Aorta (tissue), 5 donors: Measurements from ENCODE around the gene SERPINE1. TPM values are rescaled to one million over a fixed set of nuclear protein-coding genes. Genes with fewer than 3 reads are reported as not detected.

Experiments
- ATAC-seq: fragments of 200-7000 bp; cut with Tn5 transposase; one replicate; pipeline ENCODE4 v1.9.1; 2022; ENCODE audit warnings: moderate library complexity; ENCODE audit not compliant: low FRiP score
- DNase-seq, 2 donors: peaks; one replicate each; pipeline ENCODE4 v3.0.0-alpha.2; 2020
- H3K27ac ChIP-seq, 2 donors: one replicate each; pipeline ENCODE4 v1.5.1; 2013; ENCODE audit warnings: low read length in 2 of 2, mild to moderate bottlenecking in 2 of 2, moderate library complexity in 2 of 2, control low read depth in 1 of 2, inconsistent platforms in 1 of 2, low read depth in 1 of 2
- H3K27me3 ChIP-seq, 2 donors: one replicate each; pipeline ENCODE4 v1.6.1; 2013; ENCODE audit warnings: control low read depth in 1 of 2, low read length in 1 of 2, mild to moderate bottlenecking in 1 of 2, moderate library complexity in 1 of 2; ENCODE audit not compliant: insufficient read depth in 2 of 2, control insufficient read depth in 1 of 2
- H3K36me3 ChIP-seq, 2 donors: one replicate each; pipeline ENCODE4 v1.6.1; 2013; ENCODE audit warnings: control low read depth in 1 of 2, low read length in 1 of 2, mild to moderate bottlenecking in 1 of 2; ENCODE audit not compliant: insufficient read depth in 2 of 2, control insufficient read depth in 1 of 2
- H3K4me1 ChIP-seq, 2 donors: one replicate each; pipeline ENCODE4 v1.6.1; 2013; ENCODE audit warnings: low read length in 2 of 2, control low read depth in 1 of 2, mild to moderate bottlenecking in 1 of 2, moderate library complexity in 1 of 2; ENCODE audit not compliant: insufficient read depth in 2 of 2, control insufficient read depth in 1 of 2
- H3K4me3 ChIP-seq, 2 donors: one replicate each; pipeline ENCODE4 v1.5.1; 2013; ENCODE audit warnings: low read length in 2 of 2, control low read depth in 1 of 2, mild to moderate bottlenecking in 1 of 2
- H3K9me3 ChIP-seq: one replicate; pipeline ENCODE4 v1.6.1; 2013; ENCODE audit warnings: mild to moderate bottlenecking, low read length; ENCODE audit not compliant: control insufficient read depth
- WGBS, 2 donors: extraction: QIAGEN DNeasy Blood & Tissue Kit; methylation state at CpG; one replicate each; pipeline ENCODE4 v1.1.7; 2013; 5-methylcytosine and 5-hydroxymethylcytosine counted together
- intact Hi-C, 2 donors: fragments of 100-400 bp; cut with DNase I; formaldehyde crosslinking; loops; one replicate each; pipeline versions ENCODE4 v1.14.2 to v1.15.0; 2022
- microRNA-seq, 2 donors: library from miRNA; unstranded; fragments of <30 nt; microRNA quantifications; one replicate each; pipeline ENCODE4 v1.2.0, GENCODE V29; 2020
- polyA plus RNA-seq, 2 donors: library from polyadenylated mRNA; stranded (reverse); fragments of 200-250 nt; gene quantifications; one replicate each; pipeline ENCODE4 v1.2.3, GENCODE V29; 2013
- total RNA-seq, 2 donors: library from RNA; stranded (reverse); fragmentation: NEBNext Ultra II Directional; extraction: Animal tissue kit (Norgen Biotek cat#: 25700); gene quantifications; one replicate each; pipeline ENCODE4 v1.2.1, GENCODE V29; 2021
- donor health status: healthy with polysubstance abuse.
- donor health status: Bipolar disorder and iron deficiency.
- donor health status: DM: no; HTN: no; CAD: no.
- donor health status: DM: no; HTN: no; CAD: no.
- donor health status: DM: yes; HTN: yes; CAD: no.

SERPINE1 gene
- total and polyA plus RNA-seq, 4 donors: 57.1 to 693 (median 104) TPM

DNA sequence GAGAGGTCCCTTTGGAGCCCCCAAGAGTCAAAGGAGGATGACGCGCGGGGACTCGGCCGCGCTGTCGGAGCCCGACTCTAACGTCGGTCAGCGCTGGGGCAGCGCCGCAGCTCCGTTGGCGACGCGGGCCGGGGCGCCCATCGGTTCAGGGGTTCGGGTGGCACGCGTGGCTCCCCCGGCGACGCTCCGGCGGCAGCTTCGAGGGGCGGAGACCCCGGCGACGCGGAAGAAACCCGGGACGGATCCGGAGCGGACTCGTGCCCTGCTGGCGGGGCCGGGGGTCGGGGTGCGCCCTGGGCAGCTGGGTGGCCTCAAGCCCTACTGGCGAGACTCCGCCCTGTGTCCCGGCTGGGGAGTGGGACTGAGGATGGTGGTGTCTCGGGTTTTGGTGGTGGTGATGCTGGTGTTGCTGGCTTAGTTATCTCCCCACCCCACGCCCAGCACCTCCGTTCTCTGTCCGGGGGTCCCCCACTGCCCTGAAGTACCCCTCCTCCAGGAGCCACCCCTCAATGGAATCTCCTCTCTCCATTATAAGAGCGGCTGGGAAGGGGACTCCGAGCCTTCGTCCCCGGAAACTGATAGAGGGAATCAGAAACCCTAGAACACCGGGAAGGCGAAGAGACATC, 53.3 kb downstream of the SERPINE1 start, which contains the start of gene NAT16:
NAT16 (minus strand) TSS at position 164 of the 626 bp plus-strand sequence. CDS start 5,486 bp downstream, outside the sequence.
- H3K36me3 ChIP-seq: no peaks in the 10 kb centered on the region
- H3K9me3 ChIP-seq: no peaks in the 10 kb centered on the region
- no peaks in the 10 kb centered on the region for H3K27me3 ChIP-seq
- H3K27ac ChIP-seq: no peak within 1 kb of the TSS
- no peak within 1 kb of the TSS for H3K4me3 ChIP-seq
- ATAC-seq: no peak
- 3 to 4% methylated on average over 43 to 56 of the region's 56 CpGs for WGBS, 2 donors
- intact Hi-C loops: no loop called here
- no peaks in the 10 kb centered on the region for H3K4me1 ChIP-seq
- DNase-seq: no peak

DNA sequence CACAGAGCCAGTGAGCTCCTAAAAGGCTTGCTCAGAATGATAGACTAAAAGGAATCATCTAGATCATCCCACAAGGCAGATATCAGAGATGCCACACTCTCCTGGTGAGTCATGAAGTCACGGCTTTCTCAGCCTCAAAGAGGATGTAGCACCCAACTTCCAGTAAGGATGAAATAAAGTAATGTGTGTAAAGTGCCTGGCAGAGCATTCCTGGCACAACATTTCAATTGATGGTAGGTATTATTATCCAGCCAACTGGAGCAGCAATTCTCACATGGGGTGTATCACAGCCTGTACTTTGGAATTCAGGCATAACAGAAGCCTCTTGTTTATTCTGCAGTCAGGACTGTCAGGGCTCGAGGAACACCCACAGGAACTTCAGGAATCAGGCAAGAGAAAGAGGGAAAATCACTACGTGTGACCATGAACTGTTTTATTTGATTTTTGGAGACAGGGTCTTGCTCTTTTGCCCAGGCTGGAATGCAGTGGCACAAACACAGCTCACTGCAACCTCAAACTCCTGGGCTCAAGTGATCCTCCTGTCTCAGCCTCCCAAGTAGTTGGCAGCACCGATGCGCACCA, 58.4 kb downstream of the SERPINE1 start:
- Histone ChIP-seq H3K4me1 (no peaks in the 10 kb centered on the region), H3K4me3 (no peak overlapping the region), H3K27ac (no peak overlapping the region), H3K9me3 (no peaks in the 10 kb centered on the region), H3K27me3 (no peaks in the 10 kb centered on the region), H3K36me3 (no peaks in the 10 kb centered on the region)
- DNase-seq (no peak), ATAC-seq (no peak)
- 43% methylated on average over 5 of the region's 5 CpGs for WGBS, 2 donors
- intact Hi-C loops: no loop called here

DNA sequence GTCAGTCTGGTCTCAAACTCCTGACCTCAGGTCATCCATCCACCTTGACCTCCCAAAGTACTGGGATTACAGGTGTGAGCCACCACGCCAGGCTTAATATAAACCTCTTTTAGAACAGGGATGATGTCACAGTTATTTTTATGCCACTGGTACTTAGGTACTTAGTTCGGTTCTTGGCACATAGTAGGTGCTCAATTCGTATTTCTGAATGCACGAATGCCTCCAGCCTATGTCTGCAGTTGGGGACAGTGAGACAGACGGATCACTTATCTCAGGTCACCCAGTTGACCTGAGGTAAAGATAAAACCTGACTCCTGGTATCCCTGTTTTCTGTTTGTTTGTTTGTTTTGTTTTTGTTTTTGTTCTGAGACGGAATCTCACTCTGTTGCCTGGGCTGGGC, 59.3 kb downstream of the SERPINE1 start:
- Histone ChIP-seq H3K4me3 (no peak overlapping the region), H3K9me3 (no peaks in the 10 kb centered on the region), H3K36me3 (no peaks in the 10 kb centered on the region), H3K27me3 (no peaks in the 10 kb centered on the region), H3K4me1 (no peaks in the 10 kb centered on the region), H3K27ac (no peak overlapping the region)
- intact Hi-C loops: no loop called here
- ATAC-seq (no peak), DNase-seq (no peak)
- WGBS, 2 donors: 60 to 61% methylated on average over 6 of the region's 6 CpGs

DNA sequence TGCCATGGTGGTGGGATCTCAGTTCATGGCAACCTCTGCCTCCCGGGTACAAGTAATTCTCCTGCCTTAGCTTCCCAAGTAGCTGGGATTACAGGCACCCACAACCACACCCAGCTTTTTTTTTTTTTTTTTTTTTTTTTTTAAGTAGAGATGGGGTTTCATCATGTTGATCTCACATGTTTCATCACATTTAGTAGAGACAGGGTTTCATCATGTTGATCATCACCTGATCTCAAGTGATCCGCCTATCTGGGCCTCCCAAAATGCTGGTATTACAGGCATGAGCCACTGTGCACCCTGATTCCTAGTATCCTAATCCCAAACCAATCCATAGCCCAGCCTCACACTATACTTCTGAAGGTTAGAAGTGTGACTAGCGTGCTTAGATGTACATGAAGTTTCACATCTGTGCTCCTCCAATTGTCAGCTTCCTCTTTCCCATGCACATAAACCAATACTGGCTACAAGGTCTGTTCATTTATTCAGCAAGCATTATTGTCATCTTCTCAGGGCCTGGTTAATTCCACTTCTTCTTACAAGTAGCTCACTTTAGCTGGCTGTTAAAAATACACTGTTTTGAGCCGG, 60.0 kb downstream of the SERPINE1 start:
- no peak overlapping the region for H3K27ac ChIP-seq
- H3K4me3 ChIP-seq: no peak overlapping the region
- no peaks in the 10 kb centered on the region for H3K27me3 ChIP-seq
- DNase-seq: no peak
- no peak for ATAC-seq
- 89 to 90% methylated on average over 4 of the region's 4 CpGs for WGBS, 2 donors
- intact Hi-C loops: no loop called here
- H3K4me1 ChIP-seq: no peaks in the 10 kb centered on the region
- no peaks in the 10 kb centered on the region for H3K36me3 ChIP-seq
- H3K9me3 ChIP-seq: no peaks in the 10 kb centered on the region

Small RNA genes within 50 kb of the gene (microRNA-seq; reads per million reads assigned to microRNA genes)
- 0 reads per million in 2 donors for gene MIR4653

Other genes with a start within 250 kb of the SERPINE1 start
- 1 to 10 TPM; 2.0 to 2.6 TPM for gene UFSP1, start 237.4 kb upstream of the SERPINE1 start, total RNA-seq
- 1 to 10 TPM; 1.5 to 2.0 TPM for gene UFSP1, start 237.4 kb upstream of the SERPINE1 start, polyA plus RNA-seq
- gene ACHE, start 231.2 kb upstream of the SERPINE1 start, total RNA-seq: 1 to 10 TPM; 2.0 to 2.6 TPM
- gene ACHE, start 231.2 kb upstream of the SERPINE1 start, polyA plus RNA-seq: 1 to 10 TPM; 1.0 to 1.1 TPM
- gene MUC3A, start 177.6 kb upstream of the SERPINE1 start, total RNA-seq: under 1 TPM; 0.39 to 0.45 TPM
- gene MUC3A, start 177.6 kb upstream of the SERPINE1 start, polyA plus RNA-seq: 1 to 10 TPM in 1 of 2 donors, not detected in 1; 5.5 TPM
- under 1 TPM; 0.24 to 0.88 TPM for gene MUC12, start 157.5 kb upstream of the SERPINE1 start, total RNA-seq
- gene MUC12, start 157.5 kb upstream of the SERPINE1 start, polyA plus RNA-seq: 10 to 100 TPM in 1 of 2 donors, 1 to 10 TPM in 1; 2.6 to 13.1 TPM
- gene MUC17, start 107.0 kb upstream of the SERPINE1 start, total RNA-seq: not detected
- gene MUC17, start 107.0 kb upstream of the SERPINE1 start, polyA plus RNA-seq: 1 to 10 TPM in 1 of 2 donors, not detected in 1; 1.6 TPM
- gene TRIM56, start 41.6 kb upstream of the SERPINE1 start, total RNA-seq: 10 to 100 TPM; 56.6 to 58.3 TPM
- gene TRIM56, start 41.6 kb upstream of the SERPINE1 start, polyA plus RNA-seq: 10 to 100 TPM in 1 of 2 donors, 1 to 10 TPM in 1; 9.4 to 16.9 TPM
- 10 to 100 TPM; 21.3 to 26.9 TPM for gene AP1S1, start 27.4 kb downstream of the SERPINE1 start, total RNA-seq
- gene AP1S1, start 27.4 kb downstream of the SERPINE1 start, polyA plus RNA-seq: 10 to 100 TPM; 16.8 to 51.2 TPM
- not detected for gene VGF, start 38.5 kb downstream of the SERPINE1 start, total RNA-seq
- not detected for gene VGF, start 38.5 kb downstream of the SERPINE1 start, polyA plus RNA-seq
- not detected for gene NAT16, start 53.2 kb downstream of the SERPINE1 start, total RNA-seq
- not detected for gene NAT16, start 53.2 kb downstream of the SERPINE1 start, polyA plus RNA-seq
- gene MOGAT3, start 73.9 kb downstream of the SERPINE1 start, total RNA-seq: not detected
- gene MOGAT3, start 73.9 kb downstream of the SERPINE1 start, polyA plus RNA-seq: 1 to 10 TPM in 1 of 2 donors, not detected in 1; 5.4 TPM
- 10 to 100 TPM; 51.8 to 70.6 TPM for gene PLOD3, start 90.5 kb downstream of the SERPINE1 start, total RNA-seq
- 10 to 100 TPM; 27.2 to 48.5 TPM for gene PLOD3, start 90.5 kb downstream of the SERPINE1 start, polyA plus RNA-seq
- gene ZNHIT1, start 91.1 kb downstream of the SERPINE1 start, total RNA-seq: 10 to 100 TPM; 48.7 to 54.4 TPM
- 100 to 1,000 TPM in 1 of 2 donors, 10 to 100 TPM in 1; 95.8 to 114 TPM for gene ZNHIT1, start 91.1 kb downstream of the SERPINE1 start, polyA plus RNA-seq
- gene CLDN15, start 110.7 kb downstream of the SERPINE1 start, total RNA-seq: 10 to 100 TPM in 1 of 2 donors, 1 to 10 TPM in 1; 7.5 to 14.8 TPM
- gene CLDN15, start 110.7 kb downstream of the SERPINE1 start, polyA plus RNA-seq: 10 to 100 TPM in 1 of 2 donors, 1 to 10 TPM in 1; 6.5 to 19.7 TPM
- 100 to 1,000 TPM; 146 to 155 TPM for gene FIS1, start 118.0 kb downstream of the SERPINE1 start, total RNA-seq
- gene FIS1, start 118.0 kb downstream of the SERPINE1 start, polyA plus RNA-seq: 100 to 1,000 TPM; 294 to 333 TPM
- gene IFT22, start 194.7 kb downstream of the SERPINE1 start, total RNA-seq: 10 to 100 TPM; 10.9 to 16.5 TPM
- gene IFT22, start 194.7 kb downstream of the SERPINE1 start, polyA plus RNA-seq: 10 to 100 TPM; 28.2 to 30.6 TPM
- not detected for gene COL26A1, start 235.8 kb downstream of the SERPINE1 start, total RNA-seq
- not detected for gene COL26A1, start 235.8 kb downstream of the SERPINE1 start, polyA plus RNA-seq